NT2/D1 (cell line): ENCODE data around the gene RTN1.
A peak's percentile ranks its signal among the peaks of the same experiment; 100 is the strongest.

Source experiments
- DNase-seq: peaks from one replicate; pipeline ENCODE4 v3.0.0-alpha.2; 2011; ENCODE audit warnings: low read depth, low spot score
- H3K27me3 ChIP-seq: 2 replicates; pipeline ENCODE4 v1.6.0; 2011; ENCODE audit warnings: mild to moderate bottlenecking; ENCODE audit not compliant: insufficient read length, insufficient read depth
- H3K36me3 ChIP-seq: 2 replicates; pipeline ENCODE4 v1.6.1; 2011; ENCODE audit warnings: mild to moderate bottlenecking, low read length, mixed read lengths; ENCODE audit not compliant: insufficient read depth, insufficient read length
- H3K4me1 ChIP-seq: 2 replicates; pipeline ENCODE4 v1.5.1; 2011; ENCODE audit not compliant: insufficient read depth, insufficient read length
- H3K4me3 ChIP-seq: 2 replicates; pipeline ENCODE4 v1.5.1; 2011; ENCODE audit warnings: low read depth; ENCODE audit not compliant: insufficient read length
- H3K9ac ChIP-seq: 2 replicates; pipeline ENCODE4 v1.6.0; 2011; ENCODE audit warnings: low read depth; ENCODE audit not compliant: insufficient read length
- H3K9me3 ChIP-seq: 2 replicates; pipeline ENCODE4 v1.5.1; 2011; ENCODE audit warnings: mild to moderate bottlenecking, low read length; ENCODE audit not compliant: insufficient read depth
- SUZ12 ChIP-seq: IDR thresholded peaks from 2 replicates; pipeline ENCODE4 v1.6.1; 2011; ENCODE audit not compliant: insufficient read length, insufficient read depth; ENCODE audit errors: extremely low read depth
- YY1 ChIP-seq: IDR thresholded peaks from 2 replicates; pipeline ENCODE4 v1.6.1; 2011; ENCODE audit not compliant: insufficient read length, insufficient read depth
- ZNF274 ChIP-seq: IDR thresholded peaks from 2 replicates; pipeline ENCODE4 v1.6.1; 2011; ENCODE audit warnings: mild to moderate bottlenecking, low read depth, low read length

RTN1 gene

GRCh38 chr14:59576332-59577294 lies 294.0 kb downstream of the RTN1 start, which contains the start of gene CCDC175:
Gene CCDC175 (minus strand): TSS chr14:59576812. CDS start chr14:59576775, 37 bp downstream.
- Histone ChIP-seq H3K27me3 (no peaks in the 10 kb centered on the region), H3K9me3 (no peaks in the 10 kb centered on the region), H3K4me3 (peak within 1 kb of the TSS; percentile 53), H3K9ac (peak within 1 kb of the TSS; percentile 70), H3K4me1 (no peaks in the 10 kb centered on the region), H3K36me3 (no peaks in the 10 kb centered on the region)
- no peak for TF ChIP-seq YY1
- TF ChIP-seq ZNF274, result no peak
- TF ChIP-seq SUZ12, result no peak
- peak; percentile 82 for DNase-seq

GRCh38 chr14:59570122-59570521 lies 300.5 kb downstream of the RTN1 start:
- H3K4me1 ChIP-seq, result no peaks in the 10 kb centered on the region
- no peaks in the 10 kb centered on the region for H3K36me3 ChIP-seq
- H3K9ac ChIP-seq, result no peak overlapping the region
- no peaks in the 10 kb centered on the region for H3K27me3 ChIP-seq
- DNase-seq, result no peak
- TF ChIP-seq SUZ12 (no peak), YY1 (no peak), ZNF274 (no peak)
- H3K4me3 ChIP-seq, result no peak overlapping the region
- H3K9me3 ChIP-seq, result no peaks in the 10 kb centered on the region

GRCh38 chr14:59566725-59567124 lies 303.9 kb downstream of the RTN1 start:
- Histone ChIP-seq H3K4me3 (no peak overlapping the region), H3K27me3 (no peaks in the 10 kb centered on the region), H3K4me1 (peaks cover 3% of the 10 kb centered on the region), H3K9ac (no peak overlapping the region), H3K36me3 (no peaks in the 10 kb centered on the region), H3K9me3 (no peaks in the 10 kb centered on the region)
- DNase-seq, result no peak
- TF ChIP-seq ZNF274 (no peak), YY1 (no peak), SUZ12 (no peak)

GRCh38 chr14:59566296-59566695 lies 304.3 kb downstream of the RTN1 start:
- Histone ChIP-seq H3K9ac (no peak overlapping the region), H3K4me1 (peaks cover 3% of the 10 kb centered on the region), H3K9me3 (no peaks in the 10 kb centered on the region), H3K4me3 (no peak overlapping the region), H3K27me3 (no peaks in the 10 kb centered on the region), H3K36me3 (no peaks in the 10 kb centered on the region)
- TF ChIP-seq YY1 (no peak), SUZ12 (no peak), ZNF274 (no peak)
- no peak for DNase-seq

DNA sequence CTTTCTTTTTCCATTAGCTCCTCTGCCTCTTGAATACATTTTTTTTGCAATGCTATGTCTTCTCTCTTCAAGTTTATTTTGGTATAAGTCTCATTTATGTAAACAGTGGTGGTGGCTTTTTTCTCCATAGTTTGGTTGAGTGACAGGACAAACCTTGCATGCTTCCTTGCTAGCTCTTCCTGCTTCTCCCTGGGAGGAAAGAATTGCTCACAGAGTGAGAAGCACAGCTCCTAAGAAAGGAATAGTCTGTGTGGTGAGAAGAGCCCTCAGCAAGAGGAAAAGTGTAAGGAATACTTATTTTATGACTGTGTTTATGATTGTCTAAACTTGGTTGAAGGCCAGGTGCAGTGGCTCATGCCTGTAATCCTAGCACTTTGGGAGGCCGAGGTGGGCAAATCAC lies 305.5 kb downstream of the RTN1 start:
- Histone ChIP-seq H3K4me1 (peaks cover 3% of the 10 kb centered on the region), H3K9me3 (no peaks in the 10 kb centered on the region), H3K27me3 (no peaks in the 10 kb centered on the region), H3K9ac (no peak overlapping the region), H3K36me3 (no peaks in the 10 kb centered on the region), H3K4me3 (no peak overlapping the region)
- TF ChIP-seq SUZ12 (no peak), ZNF274 (no peak), YY1 (no peak)
- no peak for DNase-seq

- no peaks in the 10 kb centered on the region for H3K9me3 ChIP-seq
- TF ChIP-seq YY1, result no peak
- TF ChIP-seq ZNF274, result no peak
- no peak for TF ChIP-seq SUZ12
- no peak overlapping the region for H3K4me3 ChIP-seq
- H3K36me3 ChIP-seq, result no peaks in the 10 kb centered on the region
- no peak for DNase-seq
- H3K9ac ChIP-seq, result no peak overlapping the region
- no peaks in the 10 kb centered on the region for H3K27me3 ChIP-seq
- H3K4me1 ChIP-seq, result peaks cover 3% of the 10 kb centered on the region
Measured at GRCh38 chr14:59564366-59564765, 306.2 kb downstream of the RTN1 start.

GRCh38 chr14:59547310-59547709 lies 323.3 kb downstream of the RTN1 start:
- Histone ChIP-seq H3K27me3 (no peaks in the 10 kb centered on the region), H3K4me1 (no peaks in the 10 kb centered on the region), H3K36me3 (no peaks in the 10 kb centered on the region), H3K9ac (no peak overlapping the region), H3K4me3 (no peak overlapping the region), H3K9me3 (peaks cover 8% of the 10 kb centered on the region; the same call in 1 of the 2 replicates)
- DNase-seq, result no peak
- no peak for TF ChIP-seq ZNF274
